ENCODE measurements around the gene RMND5B.
"Not testable (repeated sequence)": the region's sequence is repeated elsewhere in the genome, so short reads cannot be mapped to it uniquely, and the experiment has no call there.

RMND5B gene

GRCh38 chr5:178130234-178130575 lies 609 bp upstream of the RMND5B start:
- DNase-seq (ENCODE audit: low read depth in 2 of 3, low spot score in 2 of 3): not testable (repeated sequence)

- no peak for DNase-seq (ENCODE audit: low read depth in 2 of 3, low spot score in 2 of 3)
Measured at GRCh38 chr5:178131446-178131996, 707 bp downstream of the RMND5B start.

- DNase-seq (ENCODE audit: low read depth in 2 of 3, low spot score in 2 of 3): no peak
Measured at GRCh38 chr5:178136990-178137389, 6.2 kb downstream of the RMND5B start.

GRCh38 chr5:178137991-178138390 lies 7.2 kb downstream of the RMND5B start:
- no peak for DNase-seq (ENCODE audit: low read depth in 2 of 3, low spot score in 2 of 3)

GRCh38 chr5:178141550-178141949 lies 10.7 kb downstream of the RMND5B start:
- no peak for DNase-seq (ENCODE audit: low read depth in 2 of 3, low spot score in 2 of 3)

- no peak for DNase-seq (ENCODE audit: low read depth in 2 of 3, low spot score in 2 of 3)
Measured at GRCh38 chr5:178142642-178143041, 11.8 kb downstream of the RMND5B start.

- no peak for DNase-seq (ENCODE audit: low read depth in 2 of 3, low spot score in 2 of 3)
Measured at GRCh38 chr5:178143246-178143645, 12.4 kb downstream of the RMND5B start.

- DNase-seq (ENCODE audit: low read depth in 2 of 3, low spot score in 2 of 3): no peak
Measured at GRCh38 chr5:178143901-178144300, 13.1 kb downstream of the RMND5B start.

GRCh38 chr5:178145965-178146820 lies 15.4 kb downstream of the RMND5B start:
- peak; percentile 24 to 40 (median 35) for DNase-seq (ENCODE audit: low read depth in 2 of 3, low spot score in 2 of 3)

GRCh38 chr5:178147406-178147805 lies 16.6 kb downstream of the RMND5B start:
- DNase-seq (ENCODE audit: low read depth in 2 of 3, low spot score in 2 of 3): no peak

GRCh38 chr5:178149199-178149932 lies 18.6 kb downstream of the RMND5B start:
- DNase-seq (ENCODE audit: low read depth in 2 of 3, low spot score in 2 of 3): no peak

- DNase-seq (ENCODE audit: low read depth in 2 of 3, low spot score in 2 of 3): no peak
Measured at GRCh38 chr5:178150977-178151734, 20.3 kb downstream of the RMND5B start.

- no peak for DNase-seq (ENCODE audit: low read depth in 2 of 3, low spot score in 2 of 3)
Measured at GRCh38 chr5:178152491-178153444, 22.0 kb downstream of the RMND5B start.

- DNase-seq (ENCODE audit: low read depth in 2 of 3, low spot score in 2 of 3): peak; percentile 82 to 94 (median 94)
Measured at GRCh38 chr5:178153530-178154340, 22.9 kb downstream of the RMND5B start, which contains the start of gene NHP2. TSS of gene NHP2 (minus strand) at chr5:178153885. CDS start at chr5:178153817, 68 bp downstream.

GRCh38 chr5:178155065-178155464 lies 24.3 kb downstream of the RMND5B start:
- DNase-seq (ENCODE audit: low read depth in 2 of 3, low spot score in 2 of 3): no peak

GRCh38 chr5:178160176-178160575 lies 29.4 kb downstream of the RMND5B start:
- DNase-seq (ENCODE audit: low read depth in 2 of 3, low spot score in 2 of 3): no peak

GRCh38 chr5:178162481-178162880 lies 31.7 kb downstream of the RMND5B start:
- DNase-seq (ENCODE audit: low read depth in 2 of 3, low spot score in 2 of 3): no peak

- peak; percentile 81 to 99 (median 97) for DNase-seq (ENCODE audit: low read depth in 2 of 3, low spot score in 2 of 3)
Measured at GRCh38 chr5:178163772-178164735, 33.2 kb downstream of the RMND5B start.
